OCI-LY7 (cell line): ENCODE measurements around the gene SCRT2. TPM values are rescaled to one million over a fixed set of nuclear protein-coding genes. Genes with fewer than 3 reads are reported as not detected.

ENCODE experiments used
- BruUV-seq: library from RNA; stranded (reverse); fragments of 400-500 nt; replicated peaks from 2 replicates; lab custom pipeline; 2021; lab: Mats Ljungman, UMichigan
- CTCF ChIA-PET: fragments of 300-600 bp; sonication (Branson Sonifier 250); formaldehyde crosslinking; loops from one replicate; lab custom pipeline; 2022; ENCODE audit warnings: antibody characterized with exemption; ENCODE audit not compliant: unreplicated experiment; lab: Charles Lee
- POLR2A ChIA-PET: fragments of 300-600 bp; sonication (Branson Sonifier 250); formaldehyde crosslinking; loops from one replicate; lab custom pipeline; 2022; ENCODE audit warnings: antibody characterized with exemption; lab: Charles Lee
- DNase-seq: peaks from one replicate; pipeline ENCODE4 v3.0.0-alpha.2; 2015; ENCODE audit warnings: low spot score
- H2AFZ ChIP-seq: fragments of 200-600 bp; sonication (generic), shearing (Covaris generic); 2 replicates; pipeline ENCODE4 v1.6.1; 2014; ENCODE audit warnings: mild to moderate bottlenecking, antibody characterized with exemption, low read length, moderate library complexity
- H3K27ac ChIP-seq: fragments of 200-600 bp; sonication (generic); 2 replicates; pipeline ENCODE4 v1.5.1; 2014; ENCODE audit warnings: mixed run types, low read depth, mild to moderate bottlenecking, moderate library complexity, low read length, inconsistent platforms; ENCODE audit not compliant: poor library complexity, severe bottlenecking
- H3K36me3 ChIP-seq: fragments of 200-600 bp; sonication (generic); 2 replicates; pipeline ENCODE4 v1.6.1; 2014; ENCODE audit warnings: mild to moderate bottlenecking, antibody characterized with exemption, low read length, moderate library complexity, mixed read lengths; ENCODE audit not compliant: insufficient read depth
- H3K4me1 ChIP-seq: fragments of 200-600 bp; sonication (generic); 2 replicates; pipeline ENCODE4 v1.5.1; 2014; ENCODE audit warnings: mild to moderate bottlenecking, low read length; ENCODE audit not compliant: insufficient read depth, poor library complexity, severe bottlenecking
- H3K4me2 ChIP-seq: fragments of 200-600 bp; sonication (generic); 2 replicates; pipeline ENCODE4 v1.6.1; 2014; ENCODE audit warnings: mild to moderate bottlenecking, low read length
- H3K4me3 ChIP-seq: fragments of 200-600 bp; sonication (generic); 2 replicates; pipeline ENCODE4 v1.5.1; 2014; ENCODE audit warnings: mild to moderate bottlenecking, low read depth, low read length; ENCODE audit not compliant: poor library complexity, severe bottlenecking
- H3K79me2 ChIP-seq: fragments of 200-600 bp; sonication (generic); 2 replicates; pipeline ENCODE4 v1.6.1; 2016; ENCODE audit warnings: low read depth, mild to moderate bottlenecking, low read length, moderate library complexity, mixed read lengths; ENCODE audit not compliant: insufficient read depth
- H3K9me2 ChIP-seq: fragments of 200-600 bp; sonication (generic); 2 replicates; pipeline ENCODE4 v1.6.1; 2016; ENCODE audit warnings: mild to moderate bottlenecking, low read length, mixed read lengths; ENCODE audit not compliant: insufficient read depth
- H3K9me3 ChIP-seq: fragments of 200-600 bp; sonication (generic); 2 replicates; pipeline ENCODE4 v1.6.1; 2014; ENCODE audit warnings: mild to moderate bottlenecking, mixed run types, low read length, mixed read lengths
- H4K20me1 ChIP-seq: fragments of 200-600 bp; sonication (generic); 2 replicates; pipeline ENCODE4 v1.6.1; 2014; ENCODE audit warnings: mild to moderate bottlenecking, antibody characterized with exemption, low read length, moderate library complexity, mixed read lengths; ENCODE audit not compliant: insufficient read depth
- EZH2phosphoT487 ChIP-seq: fragments of 200-600 bp; sonication (generic); IDR thresholded peaks from 2 replicates; pipeline ENCODE4 v1.6.1; 2018; ENCODE audit warnings: low read depth, borderline replicate concordance, mild to moderate bottlenecking, mixed run types, antibody characterized with exemption, low read length, moderate library complexity, mixed read lengths
- intact Hi-C: fragments of 100-400 bp; cut with micrococcal nuclease; formaldehyde crosslinking; loops from one replicate; pipeline ENCODE4 v1.10.0; 2022; ENCODE audit not compliant: unreplicated experiment
- total RNA-seq, 2 experiments: library from RNA; depleted of rRNA in 1 of 2; stranded (reverse); fragments of >200 nt in 1 of 2; shearing (Covaris generic) in 1 of 2; gene quantifications; 2 replicates each; pipeline ENCODE4 v1.2.3, GENCODE V29; 2014 to 2022
- TF ChIP-seq, protein P1 (sequence below): fragments of 200-600 bp; sonication (generic); conservative IDR thresholded peaks from 2 replicates; pipeline ENCODE4 v1.5.1; 2014; ENCODE audit warnings: mild to moderate bottlenecking, antibody characterized with exemption, low read length, moderate library complexity, mixed read lengths

The SCRT2 gene
- total RNA-seq, 2 experiments from 2014 or later: not detected

DNA sequence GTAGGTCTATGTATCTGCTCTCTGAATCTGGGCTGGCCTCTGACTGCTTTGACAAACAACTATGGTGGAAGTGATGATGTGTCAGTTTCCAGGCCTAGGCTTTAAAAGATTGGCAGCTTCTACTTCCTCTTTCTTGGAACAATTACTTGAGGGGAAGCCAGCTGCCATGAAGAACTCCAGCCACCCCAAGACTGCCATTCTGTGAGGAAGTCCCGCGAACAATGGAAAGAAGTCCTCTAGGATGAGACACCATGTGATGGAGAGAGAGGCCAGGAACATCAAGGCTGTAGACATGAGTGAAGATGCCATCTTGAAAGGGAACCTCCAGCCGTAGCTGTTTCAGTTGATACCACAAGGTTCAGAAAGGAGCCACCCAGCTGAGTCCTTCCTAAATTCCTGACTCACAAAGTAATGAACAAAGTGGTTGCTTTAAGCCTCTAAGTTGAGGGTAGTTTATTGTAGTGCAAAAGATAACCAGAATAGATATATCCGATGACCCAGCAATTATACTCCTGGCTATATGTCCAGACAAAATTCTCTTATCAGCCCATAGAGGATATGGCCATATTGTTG lies 50.2 kb downstream of the SCRT2 start:
- CTCF ChIA-PET: interaction anchor here (1.0 kb wide), 1 partner anchor 63 kb away, joined by 3 read pairs; no protein-coding TSS in a partner anchor
- H2AFZ ChIP-seq: no peak overlapping the region
- no peaks in the 10 kb centered on the region for H3K9me3 ChIP-seq
- intact Hi-C loops: no loop called here
- H3K36me3 ChIP-seq: no peaks in the 10 kb centered on the region
- H3K4me1 ChIP-seq: no peaks in the 10 kb centered on the region
- no peak overlapping the region for H3K4me3 ChIP-seq
- H3K4me2 ChIP-seq: no peak overlapping the region
- H3K27ac ChIP-seq: no peak overlapping the region
- peak; percentile 13 for DNase-seq
- no TSS peak for BruUV-seq
- POLR2A ChIA-PET: no interaction called here
- H4K20me1 ChIP-seq: no peaks in the 10 kb centered on the region
- TF ChIP-seq, protein P1, sequence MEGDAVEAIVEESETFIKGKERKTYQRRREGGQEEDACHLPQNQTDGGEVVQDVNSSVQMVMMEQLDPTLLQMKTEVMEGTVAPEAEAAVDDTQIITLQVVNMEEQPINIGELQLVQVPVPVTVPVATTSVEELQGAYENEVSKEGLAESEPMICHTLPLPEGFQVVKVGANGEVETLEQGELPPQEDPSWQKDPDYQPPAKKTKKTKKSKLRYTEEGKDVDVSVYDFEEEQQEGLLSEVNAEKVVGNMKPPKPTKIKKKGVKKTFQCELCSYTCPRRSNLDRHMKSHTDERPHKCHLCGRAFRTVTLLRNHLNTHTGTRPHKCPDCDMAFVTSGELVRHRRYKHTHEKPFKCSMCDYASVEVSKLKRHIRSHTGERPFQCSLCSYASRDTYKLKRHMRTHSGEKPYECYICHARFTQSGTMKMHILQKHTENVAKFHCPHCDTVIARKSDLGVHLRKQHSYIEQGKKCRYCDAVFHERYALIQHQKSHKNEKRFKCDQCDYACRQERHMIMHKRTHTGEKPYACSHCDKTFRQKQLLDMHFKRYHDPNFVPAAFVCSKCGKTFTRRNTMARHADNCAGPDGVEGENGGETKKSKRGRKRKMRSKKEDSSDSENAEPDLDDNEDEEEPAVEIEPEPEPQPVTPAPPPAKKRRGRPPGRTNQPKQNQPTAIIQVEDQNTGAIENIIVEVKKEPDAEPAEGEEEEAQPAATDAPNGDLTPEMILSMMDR: no peak
- TF ChIP-seq EZH2phosphoT487: no peak
- no peaks in the 10 kb centered on the region for H3K79me2 ChIP-seq
- H3K9me2 ChIP-seq: no peaks in the 10 kb centered on the region

DNA sequence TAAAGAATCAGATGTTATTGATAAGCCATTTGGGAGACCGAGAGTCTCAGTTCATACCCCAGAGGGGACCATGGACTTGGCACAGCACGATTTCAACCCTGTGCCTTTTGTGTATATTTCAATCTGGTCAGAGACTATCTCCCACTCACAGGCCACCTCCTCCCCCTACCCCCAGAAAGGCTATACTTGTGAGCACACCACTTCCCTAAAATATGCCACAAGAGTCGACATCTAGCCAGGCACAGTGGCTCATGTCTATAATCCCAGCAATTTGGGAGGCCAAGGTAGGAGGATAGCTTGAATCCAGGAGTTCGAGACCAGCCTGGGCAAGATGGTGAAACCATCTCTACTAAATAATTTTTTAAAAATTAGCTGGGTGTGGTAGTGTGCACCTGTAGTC lies 51.9 kb downstream of the SCRT2 start:
- no peak for TF ChIP-seq EZH2phosphoT487
- TF ChIP-seq, protein P1: no peak
- Histone ChIP-seq H2AFZ (no peak overlapping the region), H3K9me2 (no peaks in the 10 kb centered on the region), H3K27ac (no peak overlapping the region), H3K79me2 (no peaks in the 10 kb centered on the region), H3K4me2 (no peak overlapping the region), H3K36me3 (no peaks in the 10 kb centered on the region), H3K9me3 (no peaks in the 10 kb centered on the region), H3K4me3 (no peak overlapping the region), H4K20me1 (no peaks in the 10 kb centered on the region), H3K4me1 (no peaks in the 10 kb centered on the region)
- ChIA-PET CTCF (no interaction called here), POLR2A (no interaction called here)
- BruUV-seq: no TSS peak
- DNase-seq: no peak
- intact Hi-C loops: no loop called here

DNA sequence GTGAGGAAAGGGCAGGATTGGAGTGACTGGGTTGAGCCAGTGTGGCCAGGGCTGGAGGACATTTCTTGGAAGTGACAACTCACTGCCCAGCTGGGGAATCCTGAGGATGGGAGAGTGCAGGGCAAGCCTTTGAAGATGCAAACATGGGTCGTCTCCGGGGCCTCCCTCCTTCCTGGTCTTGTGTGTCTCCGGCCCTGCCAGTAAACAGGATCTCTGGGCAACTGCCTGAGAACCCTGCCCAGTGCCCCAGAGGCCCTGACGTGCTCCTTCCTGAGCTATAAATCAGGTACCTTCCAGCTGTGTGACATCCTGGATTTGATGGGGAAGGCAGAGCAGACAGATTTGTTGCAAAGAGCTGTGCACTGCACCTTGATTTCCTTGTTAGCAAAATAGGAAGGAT lies 52.6 kb downstream of the SCRT2 start:
- no peak overlapping the region for H3K4me2 ChIP-seq
- TF ChIP-seq, protein P1: no peak
- no peak for DNase-seq
- no peaks in the 10 kb centered on the region for H3K4me1 ChIP-seq
- CTCF ChIA-PET: interaction anchor here (0.7 kb wide), 1 partner anchor 19 kb away, joined by 9 read pairs; no protein-coding TSS in a partner anchor
- H3K9me2 ChIP-seq: no peaks in the 10 kb centered on the region
- intact Hi-C loops: no loop called here
- POLR2A ChIA-PET: no interaction called here
- no peak overlapping the region for H3K4me3 ChIP-seq
- no peaks in the 10 kb centered on the region for H3K79me2 ChIP-seq
- H3K36me3 ChIP-seq: no peaks in the 10 kb centered on the region
- no peak overlapping the region for H3K27ac ChIP-seq
- no TSS peak for BruUV-seq
- no peak overlapping the region for H2AFZ ChIP-seq
- H3K9me3 ChIP-seq: no peaks in the 10 kb centered on the region
- H4K20me1 ChIP-seq: no peaks in the 10 kb centered on the region
